B cell (primary cell): ENCODE data around the gene REC8. TPM values are rescaled to one million over a fixed set of nuclear protein-coding genes. Genes with fewer than 3 reads are reported as not detected.
A peak's percentile ranks its signal among the peaks of the same experiment; 100 is the strongest.

Source experiments
- ATAC-seq: fragments of 200-7000 bp; cut with Tn5 transposase; one replicate; pipeline ENCODE4 v1.10.0; 2021; ENCODE audit warnings: low read depth, mild to moderate bottlenecking, moderate number of reproducible peaks, moderate library complexity
- CTCF ChIA-PET: fragments of 350-600 bp; sonication (Branson Sonifier 250); formaldehyde crosslinking; loops from one replicate; lab custom pipeline; 2021; ENCODE audit warnings: antibody characterized with exemption, inconsistent platforms; lab: Charles Lee
- POLR2A ChIA-PET: fragments of 350-600 bp; sonication (Branson Sonifier 250); formaldehyde crosslinking; loops from one replicate; lab custom pipeline; 2021; ENCODE audit warnings: antibody characterized with exemption; lab: Charles Lee
- DNase-seq: peaks from one replicate; pipeline ENCODE4 v3.0.0; 2013
- H2AFZ ChIP-seq: 2 replicates; pipeline ENCODE4 v1.6.1; 2012; ENCODE audit warnings: mild to moderate bottlenecking, low read depth, low read length; ENCODE audit not compliant: insufficient read depth, poor library complexity, severe bottlenecking
- H3K27ac ChIP-seq, 2 donors: 1 replicate in 1 of 2; 2 replicates in 1 of 2; pipeline ENCODE4 v1.5.1; 2012 to 2013; ENCODE audit warnings: low read length in 2 of 2, mild to moderate bottlenecking in 2 of 2, moderate library complexity in 1 of 2
- H3K27me3 ChIP-seq, 4 experiments: fragments of 200-600 bp in 1 of 4; sonication (generic) in 1 of 4; replicated peaks in 1 of 4; 1 replicate in 2 of 4; 2 replicates in 2 of 4; pipeline versions ENCODE4 v1.6.1 to v1.7.0; 2013 to 2016; ENCODE audit warnings: low read length in 3 of 4, mild to moderate bottlenecking in 2 of 4, mixed read lengths in 1 of 4, moderate library complexity in 1 of 4; ENCODE audit not compliant: insufficient read depth in 4 of 4, control insufficient read depth in 3 of 4; ENCODE audit errors: control extremely low read depth in 1 of 4
- H3K36me3 ChIP-seq, 2 experiments: replicated peaks in 1 of 2; 1 replicate in 1 of 2; 2 replicates in 1 of 2; pipeline versions ENCODE4 v1.6.1 to v1.7.1; 2013; ENCODE audit warnings: low read length in 1 of 2; ENCODE audit not compliant: insufficient read depth in 2 of 2, control insufficient read depth in 1 of 2; ENCODE audit errors: control extremely low read depth in 1 of 2, extremely low read depth in 1 of 2
- H3K4me1 ChIP-seq, 2 donors: fragments of 200-600 bp in 1 of 2; sonication (generic) in 1 of 2; 1 replicate in 1 of 2; 2 replicates in 1 of 2; pipeline versions ENCODE4 v1.5.1 to v1.6.1; 2013 to 2017; ENCODE audit warnings: low read length in 2 of 2; ENCODE audit not compliant: control insufficient read depth in 2 of 2, insufficient read depth in 2 of 2
- H3K4me2 ChIP-seq: replicated peaks from 2 replicates; pipeline ENCODE3; 2012; ENCODE audit warnings: mild to moderate bottlenecking, low read depth, low read length; ENCODE audit not compliant: poor library complexity, severe bottlenecking
- H3K4me3 ChIP-seq, 5 experiments: fragments of 200-600 bp in 1 of 5; sonication (generic) in 1 of 5; 1 replicate in 3 of 5; 2 replicates in 2 of 5; pipeline versions ENCODE4 v1.5.1 to v1.7.0; 2011 to 2016; ENCODE audit warnings: low read length in 4 of 5, mild to moderate bottlenecking in 4 of 5, low read depth in 2 of 5, control low read depth in 1 of 5, moderate library complexity in 1 of 5; ENCODE audit not compliant: insufficient read depth in 1 of 5; ENCODE audit errors: control extremely low read depth in 1 of 5, extremely low read depth in 1 of 5
- H3K79me2 ChIP-seq: fragments of 200-600 bp; sonication (generic); one replicate; pipeline ENCODE4 v1.6.0; 2016; ENCODE audit warnings: low read length; ENCODE audit not compliant: control insufficient read depth, insufficient read depth
- H3K9ac ChIP-seq: fragments of 200-600 bp; sonication (generic); 2 replicates; pipeline ENCODE4 v1.6.1; 2017; ENCODE audit warnings: mild to moderate bottlenecking, low read length, moderate library complexity
- H3K9me3 ChIP-seq, 3 donors: one replicate each; pipeline versions ENCODE4 v1.6.1 to v1.7.1; 2013; ENCODE audit warnings: low read length in 2 of 3; ENCODE audit not compliant: control insufficient read depth in 2 of 3, insufficient read depth in 1 of 3; ENCODE audit errors: control extremely low read depth in 1 of 3
- H4K20me1 ChIP-seq: 2 replicates; pipeline ENCODE4 v1.6.0; 2012; ENCODE audit warnings: mild to moderate bottlenecking, low read length; ENCODE audit not compliant: insufficient read depth, control insufficient read depth, poor library complexity, severe bottlenecking
- H3K27ac Mint-ChIP-seq: one replicate; pipeline ENCODE4 v1.8.0; 2021; ENCODE audit warnings: mixed read lengths
- H3K27me3 Mint-ChIP-seq: one replicate; pipeline ENCODE4 v1.8.0; 2021; ENCODE audit warnings: mixed read lengths
- H3K4me1 Mint-ChIP-seq: one replicate; pipeline ENCODE4 v1.8.0; 2021; ENCODE audit warnings: mixed read lengths
- H3K4me3 Mint-ChIP-seq: one replicate; pipeline ENCODE4 v1.8.0; 2021; ENCODE audit warnings: mixed read lengths
- H3K9me3 Mint-ChIP-seq: one replicate; pipeline ENCODE4 v1.8.0; 2022; ENCODE audit warnings: mixed read lengths; ENCODE audit not compliant: insufficient read depth
- EZH2 ChIP-seq: IDR thresholded peaks from 2 replicates; pipeline ENCODE4 v1.6.1; 2012; ENCODE audit warnings: borderline replicate concordance, low read depth, mild to moderate bottlenecking, moderate library complexity, low read length; ENCODE audit not compliant: insufficient read depth, poor library complexity, severe bottlenecking
- WGBS: methylation state at CpG from one replicate; pipeline ENCODE4 v1.1.5; 2013; ENCODE audit warnings: missing lambda C conversion rate; ENCODE audit not compliant: insufficient coverage; 5-methylcytosine and 5-hydroxymethylcytosine counted together
- intact Hi-C: fragments of 100-400 bp; cut with micrococcal nuclease; formaldehyde crosslinking; loops from one replicate; pipeline ENCODE4 v1.10.0; 2022
- polyA plus RNA-seq: library from polyadenylated mRNA; depleted of rRNA; stranded (reverse); fragments of >200 nt; gene quantifications from 2 replicates; pipeline ENCODE4 v1.2.3, GENCODE V29; 2012
- total RNA-seq, 2 donors: library from RNA; stranded (reverse); fragments of 120-200 nt in 1 of 2; gene quantifications; 1 replicate in 1 of 2; 2 replicates in 1 of 2; pipeline versions ENCODE4 v1.2.3 to v1.2.4, GENCODE V29; 2013 to 2022
- TF ChIP-seq, protein P1 (sequence below): fragments of 200-600 bp; IDR thresholded peaks from one replicate; pipeline ENCODE4 v1.8.0; 2022; ENCODE audit warnings: antibody characterized with exemption, mild to moderate bottlenecking

REC8 gene
- total and polyA plus RNA-seq, 2 donors (not counting 1 experiment from before 2014, with no cell fraction given) = 34.0 to 62.1 TPM

DNA sequence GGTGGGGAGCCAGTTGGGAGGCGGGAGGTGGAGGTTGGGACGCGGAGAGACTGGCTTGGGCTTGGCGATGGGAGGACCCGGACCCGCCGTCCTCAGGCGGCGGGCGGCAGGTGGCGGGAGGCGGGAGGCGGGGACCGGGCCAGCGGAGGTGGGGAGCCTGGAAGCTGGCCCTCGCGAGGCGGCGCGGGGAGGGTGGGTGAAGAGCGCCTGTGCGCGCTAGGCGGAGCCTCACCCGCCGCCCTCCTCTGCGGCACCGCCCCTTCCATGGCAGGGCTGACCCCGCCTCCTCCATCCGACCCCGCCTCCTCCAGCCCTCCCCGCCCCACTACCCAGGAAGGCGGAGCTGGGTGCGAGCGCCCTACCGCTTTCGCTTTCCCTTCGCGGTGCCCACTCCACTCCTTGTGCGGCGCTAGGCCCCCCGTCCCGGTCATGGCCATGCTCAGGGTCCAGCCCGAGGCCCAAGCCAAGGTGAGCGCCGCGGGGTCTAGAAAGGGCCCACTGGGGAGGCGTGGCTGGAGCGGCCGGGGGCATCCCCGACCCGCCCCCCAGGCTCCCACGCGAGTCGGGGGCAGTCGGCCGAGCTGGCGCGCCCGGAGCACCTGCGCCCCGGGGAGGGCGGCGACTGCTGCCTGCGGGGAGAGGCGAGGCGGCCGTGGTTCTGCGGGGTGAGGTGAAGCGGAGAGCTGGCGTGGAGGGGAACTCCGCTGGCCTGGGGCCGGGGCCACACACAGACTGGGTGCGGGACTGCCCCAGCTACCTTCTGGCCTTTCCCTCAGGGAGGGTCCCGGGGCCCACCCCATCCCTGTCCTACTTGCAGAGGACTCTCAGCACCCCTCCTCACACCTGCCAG, 35.8 kb upstream of the REC8 start, which contains the start of gene PSME1:
Gene PSME1 (plus strand): TSS at position 361 of the 850 bp plus-strand sequence. CDS start 69 bp downstream, at position 430.
- peak; percentile 97 for ATAC-seq
- Mint-ChIP-seq H3K4me3 (peak within 1 kb of the TSS; percentile 92), H3K4me1 (peaks cover 57% of the 10 kb centered on the region), H3K27ac (peak within 1 kb of the TSS; percentile 94), H3K9me3 (no peaks in the 10 kb centered on the region), H3K27me3 (no peaks in the 10 kb centered on the region)
- ChIA-PET POLR2A (interaction anchor here (0.5 to 3.3 kb wide), 19 partner anchors 9 to 295 kb away, joined by 3 to 49 read pairs (median 3); partner anchors contain the start of genes CHMP4A, DCAF11, IPO4 and IRF9), CTCF (interaction anchor here (0.7 to 4.6 kb wide), 11 partner anchors 9 to 197 kb away, joined by 3 to 43 read pairs (median 6); partner anchors contain the start of genes DCAF11, IRF9, MDP1 and NRL)
- no peaks in the 10 kb centered on the region for H3K9me3 ChIP-seq
- H3K36me3 ChIP-seq = peaks cover 0 to 27% of the 10 kb centered on the region in 2 experiments
- under 1% methylated on average over 67 of the region's 75 CpGs for WGBS
- intact Hi-C loops = loop anchor here (1.0 to 2.0 kb wide), 6 partner anchors 10 to 106 kb away; partner anchors contain the start of genes DCAF11, IRF9, NRL and PCK2
- H2AFZ ChIP-seq = peak within 1 kb of the TSS; percentile 96
- H3K4me3 ChIP-seq = peak within 1 kb of the TSS; percentile 54 to 96 (median 78)
- peak within 1 kb of the TSS; percentile 97 for H3K9ac ChIP-seq
- peaks cover 51% of the 10 kb centered on the region for H3K79me2 ChIP-seq
- peak within 1 kb of the TSS; percentile 90 for H3K4me2 ChIP-seq
- H4K20me1 ChIP-seq = peaks cover 16% of the 10 kb centered on the region
- DNase-seq = peak; percentile 96
- H3K4me1 ChIP-seq = peaks cover 33 to 44% of the 10 kb centered on the region in 2 donors
- no peaks in the 10 kb centered on the region for H3K27me3 ChIP-seq
- TF ChIP-seq, protein P1, sequence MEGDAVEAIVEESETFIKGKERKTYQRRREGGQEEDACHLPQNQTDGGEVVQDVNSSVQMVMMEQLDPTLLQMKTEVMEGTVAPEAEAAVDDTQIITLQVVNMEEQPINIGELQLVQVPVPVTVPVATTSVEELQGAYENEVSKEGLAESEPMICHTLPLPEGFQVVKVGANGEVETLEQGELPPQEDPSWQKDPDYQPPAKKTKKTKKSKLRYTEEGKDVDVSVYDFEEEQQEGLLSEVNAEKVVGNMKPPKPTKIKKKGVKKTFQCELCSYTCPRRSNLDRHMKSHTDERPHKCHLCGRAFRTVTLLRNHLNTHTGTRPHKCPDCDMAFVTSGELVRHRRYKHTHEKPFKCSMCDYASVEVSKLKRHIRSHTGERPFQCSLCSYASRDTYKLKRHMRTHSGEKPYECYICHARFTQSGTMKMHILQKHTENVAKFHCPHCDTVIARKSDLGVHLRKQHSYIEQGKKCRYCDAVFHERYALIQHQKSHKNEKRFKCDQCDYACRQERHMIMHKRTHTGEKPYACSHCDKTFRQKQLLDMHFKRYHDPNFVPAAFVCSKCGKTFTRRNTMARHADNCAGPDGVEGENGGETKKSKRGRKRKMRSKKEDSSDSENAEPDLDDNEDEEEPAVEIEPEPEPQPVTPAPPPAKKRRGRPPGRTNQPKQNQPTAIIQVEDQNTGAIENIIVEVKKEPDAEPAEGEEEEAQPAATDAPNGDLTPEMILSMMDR = no peak
- TF ChIP-seq EZH2 = no peak
- peak within 1 kb of the TSS; percentile 87 to 97 for H3K27ac ChIP-seq
